ENCODE data around the gene ABLIM2.
"Not testable (repeated sequence)": the region's sequence is repeated elsewhere in the genome, so short reads cannot be mapped to it uniquely, and the experiment has no call there.

Gene ABLIM2

DNA sequence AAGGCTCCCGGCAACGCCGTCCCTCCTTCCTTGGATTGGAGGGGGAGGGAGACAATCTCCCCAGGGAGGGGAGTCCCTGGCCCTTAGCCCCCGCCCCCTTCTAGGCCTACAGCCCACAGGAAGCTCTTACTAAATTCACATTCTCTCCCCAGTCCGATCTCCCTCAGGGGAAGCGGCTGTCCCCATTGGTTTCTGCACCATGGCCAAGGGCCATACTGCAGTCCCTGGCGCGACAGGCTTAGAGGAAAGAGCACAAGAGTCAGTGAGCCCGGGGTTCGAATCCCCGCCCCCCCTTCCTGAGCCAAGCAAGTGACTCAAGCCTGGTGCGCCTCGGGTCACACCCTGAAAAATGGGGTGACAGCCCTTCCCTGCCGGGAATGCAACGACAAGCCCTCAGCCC, 1.1 kb downstream of the ABLIM2 start:
- DNase-seq (ENCODE audit: low read depth) = no peak

GRCh38 chr4:8156617-8157016, 2.0 kb downstream of the ABLIM2 start:
- no peak for DNase-seq (ENCODE audit: low read depth)

GRCh38 chr4:8155660-8156421, 2.8 kb downstream of the ABLIM2 start:
- no peak for DNase-seq (ENCODE audit: low read depth)

- no peak for DNase-seq (ENCODE audit: low read depth)
These were observed 3.6 kb downstream of the ABLIM2 start for GRCh38 chr4:8155048-8155447.

DNA sequence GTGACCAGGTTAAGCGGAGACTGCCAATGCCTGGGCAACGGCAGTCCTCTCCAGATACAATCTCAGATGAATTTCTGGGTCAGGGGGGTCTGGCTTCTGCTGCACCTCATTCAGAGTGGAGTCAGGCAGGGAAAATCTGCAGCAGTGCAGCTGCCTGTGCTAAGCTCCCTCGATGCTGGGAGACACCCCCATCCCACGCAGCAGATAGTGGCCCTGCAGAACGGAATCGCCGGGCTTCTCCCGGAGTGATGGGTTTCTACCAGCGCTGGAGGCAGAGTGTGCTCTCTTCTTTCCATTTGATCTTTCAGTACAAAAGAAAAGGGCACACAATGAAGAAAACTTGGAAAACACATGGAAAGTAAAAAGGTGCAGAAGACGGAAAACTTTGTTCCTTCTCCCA, 5.2 kb downstream of the ABLIM2 start:
- DNase-seq (ENCODE audit: low read depth) = no peak

GRCh38 chr4:8152865-8153257, 5.8 kb downstream of the ABLIM2 start:
- DNase-seq (ENCODE audit: low read depth) = no peak

GRCh38 chr4:8152090-8152864, 6.3 kb downstream of the ABLIM2 start:
- no peak for DNase-seq (ENCODE audit: low read depth)

DNA sequence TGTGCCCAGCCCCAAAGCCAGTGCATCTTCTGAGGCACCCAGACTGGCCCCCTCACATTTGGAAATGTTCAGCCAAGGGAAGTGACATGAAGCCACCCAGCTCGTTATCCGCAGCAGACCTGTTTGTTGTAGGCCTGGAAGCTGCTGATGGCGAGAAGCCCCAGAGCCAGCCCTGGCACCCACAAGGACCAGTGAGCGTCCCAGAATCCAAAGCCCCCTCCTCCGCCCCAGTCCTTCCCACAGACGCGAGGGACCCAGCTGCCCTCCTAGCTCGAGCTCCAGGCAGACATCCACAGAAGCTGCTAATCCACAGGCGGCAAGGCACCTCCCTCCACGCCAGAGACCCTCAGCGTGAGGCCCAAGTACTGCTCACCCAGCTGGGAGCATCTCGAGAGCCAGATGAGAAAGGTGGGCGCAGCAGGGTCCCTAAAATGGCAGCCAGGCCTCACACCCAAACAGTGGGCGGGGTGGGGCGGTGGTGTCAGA, 7.4 kb downstream of the ABLIM2 start:
- DNase-seq (ENCODE audit: low read depth) = no peak

- no peak for DNase-seq (ENCODE audit: low read depth)
These were observed 8.2 kb downstream of the ABLIM2 start for GRCh38 chr4:8150152-8151090.

- no peak for DNase-seq (ENCODE audit: low read depth)
These were observed 8.9 kb downstream of the ABLIM2 start for GRCh38 chr4:8149664-8150063.

DNA sequence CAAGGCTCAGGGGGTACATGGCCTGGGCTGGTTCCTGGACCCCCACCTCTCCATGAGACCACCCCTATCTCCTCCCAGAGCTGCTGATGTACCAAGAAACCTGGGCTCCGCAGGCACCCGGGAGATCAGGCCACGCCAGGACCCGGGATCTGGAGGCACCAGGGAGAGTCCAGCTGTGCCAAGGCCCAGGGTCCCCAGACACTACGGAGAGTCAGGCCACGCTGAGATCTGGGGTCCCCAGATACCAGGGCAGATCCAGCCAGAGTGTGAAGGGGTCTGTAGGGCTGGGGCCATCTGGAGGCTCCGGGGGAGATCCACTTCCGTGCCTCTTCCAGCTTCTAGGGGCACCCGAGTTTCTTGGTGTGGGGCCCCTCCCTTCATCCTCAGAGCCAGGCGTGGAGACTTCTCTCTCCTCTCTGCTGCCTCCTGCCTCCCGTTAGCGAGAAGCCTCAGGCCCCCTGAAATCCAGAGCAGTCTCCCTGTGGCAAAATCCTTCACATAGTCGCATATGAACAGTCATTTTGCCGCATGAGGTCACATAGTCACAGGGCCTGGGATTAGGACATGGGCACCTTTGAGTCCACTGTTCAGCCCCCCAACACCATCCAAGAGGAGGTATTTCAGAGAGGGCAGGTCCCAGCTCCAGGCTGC, 9.7 kb downstream of the ABLIM2 start:
- DNase-seq (ENCODE audit: low read depth) = no peak

DNA sequence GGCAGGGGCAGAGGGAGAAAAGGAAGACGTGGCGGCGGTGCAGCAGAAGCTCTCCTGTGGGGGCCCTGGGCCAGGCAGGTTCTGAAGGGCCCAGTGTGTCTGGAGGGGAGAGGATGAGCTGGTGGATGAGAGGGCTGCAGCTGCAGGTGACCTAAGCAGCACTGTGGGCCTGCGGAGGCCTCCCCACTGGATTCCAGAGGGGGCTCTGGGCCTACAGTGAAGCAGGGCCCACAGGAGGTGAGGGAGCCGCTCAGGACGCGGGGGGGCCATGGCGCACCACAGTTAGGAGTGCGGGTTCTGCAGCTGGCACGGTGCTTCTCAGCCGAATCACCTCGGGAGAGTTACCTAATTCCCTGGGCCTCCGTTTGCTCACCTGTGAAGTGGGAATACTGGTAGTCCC, 10.5 kb downstream of the ABLIM2 start:
- DNase-seq (ENCODE audit: low read depth) = no peak

DNA sequence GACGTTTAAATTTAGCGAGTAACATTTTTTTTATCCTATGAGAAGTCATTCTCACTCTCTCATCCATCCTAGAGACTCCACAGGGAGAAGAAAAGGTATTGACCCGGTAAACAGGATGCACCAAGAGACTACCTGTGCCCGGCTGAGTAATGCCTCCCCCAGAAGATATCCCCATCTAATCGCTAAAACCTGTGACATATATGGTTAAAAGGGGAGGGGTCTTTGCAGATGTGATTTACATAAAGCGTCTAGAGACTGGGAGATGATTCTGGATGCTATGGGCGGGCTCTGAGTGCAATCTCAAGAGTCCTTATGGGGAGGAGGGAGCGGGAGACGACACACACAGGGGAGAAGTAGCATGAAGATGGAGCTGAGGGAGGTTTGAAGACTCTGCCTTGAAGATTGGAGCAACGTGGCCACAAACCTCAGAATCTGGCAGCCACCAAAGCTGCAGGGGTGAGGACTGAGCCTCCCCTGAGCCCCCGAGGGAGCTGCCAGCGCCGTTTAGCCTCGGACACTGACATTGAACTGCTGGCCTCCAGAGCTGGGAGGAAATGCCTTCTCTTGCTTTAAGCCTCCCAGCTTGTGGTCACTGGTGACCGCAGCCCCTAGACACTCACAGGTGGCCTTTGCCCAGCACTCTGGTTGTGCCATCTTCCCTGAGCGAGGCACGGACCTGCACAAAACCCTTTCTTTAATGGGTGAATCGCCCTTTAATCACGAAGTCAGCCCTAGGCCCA, 11.2 kb downstream of the ABLIM2 start:
- no peak for DNase-seq (ENCODE audit: low read depth)

- DNase-seq (ENCODE audit: low read depth) = no peak
These were observed 12.5 kb downstream of the ABLIM2 start for GRCh38 chr4:8146157-8146556.

- DNase-seq (ENCODE audit: low read depth) = no peak
These were observed 14.3 kb downstream of the ABLIM2 start for GRCh38 chr4:8144359-8144758.

GRCh38 chr4:8143392-8144140, 15.0 kb downstream of the ABLIM2 start:
- DNase-seq (ENCODE audit: low read depth) = no peak

- no peak for DNase-seq (ENCODE audit: low read depth)
These were observed 16.1 kb downstream of the ABLIM2 start for GRCh38 chr4:8142556-8142955.

DNA sequence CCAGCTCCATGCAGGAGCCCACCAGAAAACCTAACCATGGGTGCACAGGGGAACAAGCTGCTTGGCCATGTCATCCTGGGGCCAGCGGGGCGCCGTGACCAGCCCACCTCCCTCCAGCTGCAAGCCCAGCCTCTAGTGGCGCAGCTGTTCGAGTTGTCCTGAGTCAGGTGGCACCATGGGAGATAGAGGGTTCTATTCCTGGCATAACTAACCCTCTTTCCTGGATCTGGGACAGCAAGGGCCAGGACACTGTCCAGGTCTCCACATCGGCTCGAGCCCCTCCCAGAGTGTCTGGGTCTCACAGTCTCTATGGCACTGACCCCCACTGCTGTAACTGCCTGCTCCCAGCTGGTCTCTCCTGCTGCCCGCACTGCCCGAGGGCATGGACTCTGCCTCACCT, 16.7 kb downstream of the ABLIM2 start:
- DNase-seq (ENCODE audit: low read depth) = no peak

- DNase-seq (ENCODE audit: low read depth) = no peak
These were observed 17.7 kb downstream of the ABLIM2 start for GRCh38 chr4:8140915-8141314.

DNA sequence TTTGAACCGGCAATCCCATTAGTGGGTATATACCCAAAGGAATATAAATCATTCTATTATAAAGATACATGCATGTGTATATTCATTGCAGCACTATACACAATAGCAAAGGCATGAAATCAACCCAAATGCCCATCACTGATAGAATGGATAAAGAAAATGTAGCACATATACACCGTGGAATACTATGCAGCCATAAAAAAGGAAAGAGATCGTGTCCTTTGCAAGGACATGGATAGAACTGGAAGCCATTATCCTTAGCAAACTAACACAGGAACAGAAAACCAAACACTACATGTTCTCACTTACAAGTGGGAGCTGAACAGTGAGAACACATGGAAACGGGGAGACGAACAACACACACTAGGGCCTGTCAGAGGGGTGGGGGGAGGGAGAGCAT, 18.9 kb downstream of the ABLIM2 start:
- DNase-seq (ENCODE audit: low read depth) = not testable (repeated sequence)
